Cortex of kidney (tissue), 1 donor: Measurements from ENCODE around the gene CDC42BPA.
"Not testable (repeated sequence)": the region's sequence is repeated elsewhere in the genome, so short reads cannot be mapped to it uniquely, and the experiment has no call there.

Experiments
- DNase-seq: peaks from one replicate; lab custom pipeline; 2025; lab: John Stamatoyannopoulos, UW

The CDC42BPA gene

GRCh38 chr1:227318016-227318852, at the start of gene CDC42BPA:
CDC42BPA (minus strand) TSS chr1:227318492; CDS start chr1:227317182, 1,310 bp downstream.
- no peak for DNase-seq

GRCh38 chr1:227368009-227368408, 49.7 kb upstream of the CDC42BPA start:
- DNase-seq: no peak

- no peak for DNase-seq
These were observed 47.5 kb upstream of the CDC42BPA start for GRCh38 chr1:227365473-227366431.

GRCh38 chr1:227364657-227365056, 46.4 kb upstream of the CDC42BPA start:
- DNase-seq: no peak

- no peak for DNase-seq
These were observed 45.5 kb upstream of the CDC42BPA start for GRCh38 chr1:227363825-227364224.

GRCh38 chr1:227362039-227362438, 43.7 kb upstream of the CDC42BPA start:
- no peak for DNase-seq

- no peak for DNase-seq
These were observed 39.6 kb upstream of the CDC42BPA start for GRCh38 chr1:227357927-227358302.

- DNase-seq: no peak
These were observed 39.1 kb upstream of the CDC42BPA start for GRCh38 chr1:227357171-227357926.

- DNase-seq: no peak
These were observed 38.4 kb upstream of the CDC42BPA start for GRCh38 chr1:227356620-227357146.

GRCh38 chr1:227355542-227356245, 37.4 kb upstream of the CDC42BPA start:
- DNase-seq: no peak

GRCh38 chr1:227353186-227353585, 34.9 kb upstream of the CDC42BPA start:
- DNase-seq: no peak

GRCh38 chr1:227352164-227352563, 33.9 kb upstream of the CDC42BPA start:
- DNase-seq: not testable (repeated sequence)

GRCh38 chr1:227351443-227351842, 33.2 kb upstream of the CDC42BPA start:
- no peak for DNase-seq

- DNase-seq: no peak
These were observed 31.7 kb upstream of the CDC42BPA start for GRCh38 chr1:227349967-227350366.

- DNase-seq: no peak
These were observed 25.6 kb upstream of the CDC42BPA start for GRCh38 chr1:227343727-227344551.

- DNase-seq: no peak
These were observed 24.9 kb upstream of the CDC42BPA start for GRCh38 chr1:227343206-227343605.

GRCh38 chr1:227342075-227342829, 24.0 kb upstream of the CDC42BPA start:
- DNase-seq: no peak

GRCh38 chr1:227336136-227336535, 17.8 kb upstream of the CDC42BPA start:
- not testable (repeated sequence) for DNase-seq

- DNase-seq: no peak
These were observed 17.1 kb upstream of the CDC42BPA start for GRCh38 chr1:227335242-227336020.
